Right lobe of liver (tissue), 4 donors: ENCODE measurements around the gene IFI44.

Experiments used
- CTCF ChIP-seq, 4 donors: fragments of 200-600 bp in 3 of 4; fragments of 450-650 bp in 1 of 4; IDR thresholded peaks; one replicate each; pipeline versions ENCODE4 v1.5.1 to v1.8.0; 2016 to 2022; ENCODE audit warnings: antibody characterized with exemption in 4 of 4, mild to moderate bottlenecking in 2 of 4
- POLR2A ChIP-seq: fragments of 450-650 bp; IDR thresholded peaks from one replicate; pipeline ENCODE4 v1.6.1; 2017; ENCODE audit warnings: antibody characterized with exemption, mild to moderate bottlenecking
- donor health status: DM: no; HTN: no; CAD: no.
- donor health status: DM: no; HTN: no; CAD: no.
- donor health status: DM: no; HTN: yes; CAD: no.

- TF ChIP-seq CTCF (IDR thresholded peaks at IDR 0.05) (no peak), POLR2A (no peak)
These were observed 2.4 kb upstream of the IFI44 start for GRCh38 chr1:78647238-78647637.
